Natural killer cell (primary cell): Measurements from ENCODE around the gene NEIL3. TPM values are rescaled to one million over a fixed set of nuclear protein-coding genes. Genes with fewer than 3 reads are reported as not detected.

Experiments used
- ATAC-seq, 3 donors: fragments of 150-1000 bp in 2 of 3; fragments of 200-7000 bp in 1 of 3; cut with Tn5 transposase; 1 replicate in 1 of 3; 2 replicates in 2 of 3; pipeline ENCODE4 v1.10.0; 2021; ENCODE audit warnings: mild to moderate bottlenecking in 2 of 3, moderate library complexity in 2 of 3
- DNase-seq, 2 donors: peaks; one replicate each; pipeline versions ENCODE4 v3.0.0 to v3.0.0-alpha.2; 2013 to 2021; ENCODE audit warnings: mixed read lengths in 1 of 2
- H3K27ac ChIP-seq: one replicate; pipeline ENCODE4 v1.5.1; 2013; ENCODE audit warnings: mild to moderate bottlenecking, low read length
- H3K27me3 ChIP-seq: one replicate; pipeline ENCODE4 v1.6.1; 2013; ENCODE audit warnings: low read length; ENCODE audit not compliant: control insufficient read depth, insufficient read depth
- H3K36me3 ChIP-seq: one replicate; pipeline ENCODE4 v1.6.1; 2013; ENCODE audit warnings: low read length; ENCODE audit not compliant: control insufficient read depth, insufficient read depth
- H3K4me1 ChIP-seq: one replicate; pipeline ENCODE4 v1.6.1; 2013; ENCODE audit warnings: low read length; ENCODE audit not compliant: control insufficient read depth, insufficient read depth
- H3K4me3 ChIP-seq: one replicate; pipeline ENCODE4 v1.5.1; 2013; ENCODE audit warnings: low read length
- H3K9me3 ChIP-seq: one replicate; pipeline ENCODE4 v1.6.1; 2013; ENCODE audit warnings: low read length; ENCODE audit not compliant: control insufficient read depth, insufficient read depth
- H3K27ac Mint-ChIP-seq, 2 donors: one replicate each; pipeline ENCODE4 v1.8.0; 2022; ENCODE audit warnings: mild to moderate bottlenecking in 2 of 2, mixed read lengths in 2 of 2, moderate library complexity in 1 of 2
- H3K27me3 Mint-ChIP-seq, 2 donors: one replicate each; pipeline ENCODE4 v1.8.0; 2022; ENCODE audit warnings: low read depth in 2 of 2, mixed read lengths in 2 of 2
- H3K36me3 Mint-ChIP-seq: one replicate; pipeline ENCODE4 v1.8.0; 2022; ENCODE audit warnings: mixed read lengths
- H3K4me1 Mint-ChIP-seq, 2 donors: one replicate each; pipeline ENCODE4 v1.8.0; 2022; ENCODE audit warnings: mixed read lengths in 2 of 2
- H3K4me3 Mint-ChIP-seq: one replicate; pipeline ENCODE4 v1.8.0; 2022; ENCODE audit warnings: mild to moderate bottlenecking, moderate library complexity, mixed read lengths
- H3K9me3 Mint-ChIP-seq, 2 donors: one replicate each; pipeline ENCODE4 v1.8.0; 2022; ENCODE audit warnings: mixed read lengths in 2 of 2
- WGBS: methylation state at CpG from one replicate; pipeline ENCODE4 v1.1.7; 2013; ENCODE audit warnings: missing lambda C conversion rate; ENCODE audit not compliant: insufficient coverage; 5-methylcytosine and 5-hydroxymethylcytosine counted together
- intact Hi-C: fragments of 100-400 bp; cut with micrococcal nuclease; formaldehyde crosslinking; loops from one replicate; pipeline ENCODE4 v1.14.2; 2022
- total RNA-seq, 4 donors: library from RNA; stranded (reverse); fragments of 120-200 nt in 1 of 4; gene quantifications; one replicate each; pipeline versions ENCODE4 v1.2.3 to v1.2.4, GENCODE V29; 2013 to 2022
- TF ChIP-seq, protein P1 (sequence below): fragments of 200-600 bp; IDR thresholded peaks from one replicate; pipeline ENCODE4 v1.8.0; 2022; ENCODE audit warnings: antibody characterized with exemption

The NEIL3 gene
- total RNA-seq, 3 donors from 2014 or later (not counting 1 experiment from before 2014, with no cell fraction given): 0.45 to 1.9 (median 1.2) TPM

DNA sequence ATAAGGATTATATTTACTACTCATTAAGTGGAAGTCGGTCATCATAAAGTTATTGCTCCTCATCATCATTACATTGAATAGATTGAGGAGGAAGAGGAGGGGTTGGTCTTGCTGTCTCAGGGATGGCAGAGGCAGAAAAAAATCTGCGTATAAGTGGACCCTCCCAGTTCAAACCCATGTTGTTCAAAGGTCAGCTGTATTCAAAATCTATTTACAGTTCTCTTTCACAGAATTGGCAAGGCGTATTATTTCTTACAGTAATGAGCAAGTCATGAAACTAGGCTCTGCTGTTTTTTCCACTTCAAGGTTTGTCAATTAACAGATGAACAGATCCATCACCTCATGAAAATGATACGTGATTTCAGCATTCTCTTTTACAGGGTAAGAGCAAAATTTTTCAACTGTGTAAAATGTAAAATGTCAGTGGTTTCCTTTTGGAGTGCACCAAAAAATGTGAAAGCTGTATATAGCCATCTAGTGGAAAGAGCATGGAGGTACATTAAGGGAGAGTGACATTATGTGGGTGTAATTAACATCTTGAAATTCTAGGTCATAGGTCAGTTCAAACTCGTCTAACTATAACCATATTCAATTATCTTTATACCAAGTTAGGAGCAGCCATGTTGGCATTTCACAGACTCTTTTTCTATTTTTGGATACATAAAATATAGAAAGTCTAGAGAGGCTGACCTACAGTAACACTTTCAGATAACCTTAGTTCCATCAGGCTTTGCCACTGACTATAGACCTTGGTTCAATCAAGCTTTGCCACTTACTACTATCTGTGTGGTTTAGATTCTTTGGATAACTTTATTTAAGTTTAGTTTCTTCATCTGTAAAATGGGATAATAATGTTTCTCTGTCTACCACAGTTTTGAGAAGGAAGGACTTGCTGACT, 30.1 kb downstream of the NEIL3 start:
- TF ChIP-seq, protein P1, sequence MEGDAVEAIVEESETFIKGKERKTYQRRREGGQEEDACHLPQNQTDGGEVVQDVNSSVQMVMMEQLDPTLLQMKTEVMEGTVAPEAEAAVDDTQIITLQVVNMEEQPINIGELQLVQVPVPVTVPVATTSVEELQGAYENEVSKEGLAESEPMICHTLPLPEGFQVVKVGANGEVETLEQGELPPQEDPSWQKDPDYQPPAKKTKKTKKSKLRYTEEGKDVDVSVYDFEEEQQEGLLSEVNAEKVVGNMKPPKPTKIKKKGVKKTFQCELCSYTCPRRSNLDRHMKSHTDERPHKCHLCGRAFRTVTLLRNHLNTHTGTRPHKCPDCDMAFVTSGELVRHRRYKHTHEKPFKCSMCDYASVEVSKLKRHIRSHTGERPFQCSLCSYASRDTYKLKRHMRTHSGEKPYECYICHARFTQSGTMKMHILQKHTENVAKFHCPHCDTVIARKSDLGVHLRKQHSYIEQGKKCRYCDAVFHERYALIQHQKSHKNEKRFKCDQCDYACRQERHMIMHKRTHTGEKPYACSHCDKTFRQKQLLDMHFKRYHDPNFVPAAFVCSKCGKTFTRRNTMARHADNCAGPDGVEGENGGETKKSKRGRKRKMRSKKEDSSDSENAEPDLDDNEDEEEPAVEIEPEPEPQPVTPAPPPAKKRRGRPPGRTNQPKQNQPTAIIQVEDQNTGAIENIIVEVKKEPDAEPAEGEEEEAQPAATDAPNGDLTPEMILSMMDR: peak; percentile 68
- Histone ChIP-seq H3K36me3 (no peaks in the 10 kb centered on the region), H3K4me3 (no peak overlapping the region), H3K27me3 (no peaks in the 10 kb centered on the region), H3K9me3 (no peaks in the 10 kb centered on the region), H3K4me1 (no peaks in the 10 kb centered on the region), H3K27ac (no peak overlapping the region)
- 60% methylated on average over 2 of the region's 5 CpGs for WGBS
- no peak overlapping the region for H3K27ac Mint-ChIP-seq
- H3K9me3 Mint-ChIP-seq: no peaks in the 10 kb centered on the region
- peaks cover 5 to 10% of the 10 kb centered on the region in 2 donors for H3K4me1 Mint-ChIP-seq
- intact Hi-C loops: loop anchor here (1.0 kb wide), 1 partner anchor 89 kb away; no protein-coding TSS in a partner anchor
- ATAC-seq (peak; percentile 77 to 97 (median 90)), DNase-seq (peak in 1 of 2 donors; percentile 66)
- no peaks in the 10 kb centered on the region for H3K27me3 Mint-ChIP-seq
- H3K4me3 Mint-ChIP-seq: no peak overlapping the region
- H3K36me3 Mint-ChIP-seq: no peaks in the 10 kb centered on the region

- Mint-ChIP-seq H3K4me1 (no peaks in the 10 kb centered on the region), H3K27me3 (no peaks in the 10 kb centered on the region), H3K36me3 (no peaks in the 10 kb centered on the region), H3K4me3 (no peak overlapping the region), H3K9me3 (no peaks in the 10 kb centered on the region), H3K27ac (no peak overlapping the region)
- Histone ChIP-seq H3K4me3 (no peak overlapping the region), H3K36me3 (no peaks in the 10 kb centered on the region), H3K4me1 (no peaks in the 10 kb centered on the region), H3K27me3 (no peaks in the 10 kb centered on the region), H3K9me3 (no peaks in the 10 kb centered on the region), H3K27ac (no peak overlapping the region)
- intact Hi-C loops: no loop called here
- 98% methylated on average over 8 of the region's 8 CpGs for WGBS
- TF ChIP-seq, protein P1: no peak
- DNase-seq (no peak), ATAC-seq (no peak)
Observed at GRCh38 chr4:177348348-177348747, 38.7 kb downstream of the NEIL3 start.

GRCh38 chr4:177349191-177349590, 39.5 kb downstream of the NEIL3 start:
- Histone ChIP-seq H3K4me3 (no peak overlapping the region), H3K9me3 (no peaks in the 10 kb centered on the region), H3K36me3 (no peaks in the 10 kb centered on the region), H3K27ac (no peak overlapping the region), H3K4me1 (no peaks in the 10 kb centered on the region), H3K27me3 (no peaks in the 10 kb centered on the region)
- H3K9me3 Mint-ChIP-seq: no peaks in the 10 kb centered on the region
- H3K36me3 Mint-ChIP-seq: no peaks in the 10 kb centered on the region
- H3K4me3 Mint-ChIP-seq: no peak overlapping the region
- TF ChIP-seq, protein P1: no peak
- intact Hi-C loops: no loop called here
- no peak overlapping the region for H3K27ac Mint-ChIP-seq
- WGBS: 99% methylated on average over 4 of the region's 6 CpGs
- H3K4me1 Mint-ChIP-seq: no peaks in the 10 kb centered on the region
- H3K27me3 Mint-ChIP-seq: no peaks in the 10 kb centered on the region
- DNase-seq (no peak), ATAC-seq (no peak)
